Spleen (tissue), 7 donors: ENCODE results near the gene FLRT1.

ENCODE experiments used
- CTCF ChIP-seq, 11 experiments: fragments of 200-600 bp in 7 of 11; fragments of 450-650 bp in 4 of 11; sonication (generic) in 4 of 11; IDR thresholded peaks in 8 of 11; conservative IDR thresholded peaks in 3 of 11; 1 replicate in 7 of 11; 2 replicates in 4 of 11; pipeline versions ENCODE4 v1.4.0 to v1.8.0; 2016 to 2021; ENCODE audit warnings: antibody characterized with exemption in 11 of 11, inconsistent platforms in 4 of 11, mild to moderate bottlenecking in 1 of 11
- POLR2A ChIP-seq, 3 donors: fragments of 450-650 bp; IDR thresholded peaks; one replicate each; pipeline ENCODE4 v1.5.1; 2017; ENCODE audit warnings: antibody characterized with exemption in 3 of 3, mild to moderate bottlenecking in 1 of 3
- donor health status: DM: no; HTN: no; CAD: no; lungs with moderate emphysema.
- donor health status: DM: no; HTN: no; CAD: no.
- donor health status: DM: no; HTN: no; CAD: no.

GRCh38 chr11:64026575-64027205 lies 9.0 kb upstream of the FLRT1 start:
- TF ChIP-seq CTCF (IDR thresholded peaks at IDR 0.05 in 8 of 11, conservative IDR thresholded peaks at IDR 0.05 in 3 of 11) (no peak), POLR2A (IDR thresholded peaks at IDR 0.05) (no peak)
